Uterine smooth muscle cell (primary cell): ENCODE results near the gene TFDP3. TPM values are rescaled to one million over a fixed set of nuclear protein-coding genes. Genes with fewer than 3 reads are reported as not detected.

Experiments used
- total RNA-seq: library from RNA; depleted of rRNA; stranded (reverse); fragments of >200 nt; gene quantifications from 2 replicates; pipeline ENCODE4 v1.2.3, GENCODE V29; 2014

TFDP3 gene, protein sequence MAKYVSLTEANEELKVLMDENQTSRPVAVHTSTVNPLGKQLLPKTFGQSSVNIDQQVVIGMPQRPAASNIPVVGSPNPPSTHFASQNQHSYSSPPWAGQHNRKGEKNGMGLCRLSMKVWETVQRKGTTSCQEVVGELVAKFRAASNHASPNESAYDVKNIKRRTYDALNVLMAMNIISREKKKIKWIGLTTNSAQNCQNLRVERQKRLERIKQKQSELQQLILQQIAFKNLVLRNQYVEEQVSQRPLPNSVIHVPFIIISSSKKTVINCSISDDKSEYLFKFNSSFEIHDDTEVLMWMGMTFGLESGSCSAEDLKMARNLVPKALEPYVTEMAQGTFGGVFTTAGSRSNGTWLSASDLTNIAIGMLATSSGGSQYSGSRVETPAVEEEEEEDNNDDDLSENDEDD
- not detected in 2 replicates for total RNA-seq

DNA sequence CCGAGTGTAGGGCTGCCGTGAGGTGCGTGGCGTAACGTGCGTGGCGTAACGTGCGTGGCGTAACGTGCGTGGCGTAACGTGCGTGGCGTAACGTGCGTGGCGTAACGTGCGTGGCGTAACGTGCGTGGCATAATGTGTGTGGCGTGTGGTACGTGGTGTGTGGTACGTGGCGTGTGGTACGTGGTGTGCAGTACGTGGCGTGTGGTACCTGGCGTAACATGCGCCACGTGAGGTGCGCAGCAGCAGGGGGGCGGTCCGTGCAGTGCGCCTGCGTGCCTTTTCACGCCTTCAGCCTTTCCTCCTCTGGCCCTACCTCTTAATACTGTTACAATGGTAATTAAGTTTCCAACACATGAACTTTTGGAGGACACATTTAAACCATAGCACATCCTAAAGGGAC lies at the start of gene TFDP3:
TFDP3 (minus strand) TSS at position 26 of the 400 bp plus-strand sequence. CDS start 95 bp downstream, outside the sequence.

Other genes starting within 250 kb of the TFDP3 start
- gene USP26, start 121.2 kb downstream of the TFDP3 start, total RNA-seq, result not detected in 2 replicates
- gene GPC4, start 197.1 kb upstream of the TFDP3 start, total RNA-seq, result 0.77 and 2.2 TPM in 2 replicates